ENCODE measurements around the gene IFT81.
"Not testable (repeated sequence)": the region's sequence is repeated elsewhere in the genome, so short reads cannot be mapped to it uniquely, and the experiment has no call there.

Gene IFT81

GRCh38 chr12:110245369-110245772 lies 121.2 kb downstream of the IFT81 start:
- DNase-seq = peak in 1 of 56 donors; percentile 26

GRCh38 chr12:110246636-110247339 lies 122.6 kb downstream of the IFT81 start:
- no peak for DNase-seq

GRCh38 chr12:110247340-110248095 lies 123.4 kb downstream of the IFT81 start:
- DNase-seq = no peak

- DNase-seq = no peak
Observed at GRCh38 chr12:110248096-110248447, 123.9 kb downstream of the IFT81 start.

GRCh38 chr12:110249105-110249504 lies 124.9 kb downstream of the IFT81 start:
- DNase-seq = no peak

GRCh38 chr12:110249716-110250225 lies 125.6 kb downstream of the IFT81 start:
- peak in 20 of 56 donors; percentile 13 to 72 (median 33) for DNase-seq

- no peak for DNase-seq
Observed at GRCh38 chr12:110251381-110251780, 127.2 kb downstream of the IFT81 start.

GRCh38 chr12:110252716-110253115 lies 128.6 kb downstream of the IFT81 start:
- DNase-seq = no peak

GRCh38 chr12:110253176-110253575 lies 129.0 kb downstream of the IFT81 start:
- peak in 2 of 56 donors; percentile 17 to 25 for DNase-seq

GRCh38 chr12:110254971-110255540 lies 130.9 kb downstream of the IFT81 start:
- no peak for DNase-seq

- DNase-seq = not testable (repeated sequence)
Observed at GRCh38 chr12:110255890-110256456, 131.8 kb downstream of the IFT81 start.

- DNase-seq = no peak
Observed at GRCh38 chr12:110256780-110257431, 132.7 kb downstream of the IFT81 start.

GRCh38 chr12:110258466-110258865 lies 134.3 kb downstream of the IFT81 start:
- no peak for DNase-seq

- no peak for DNase-seq
Observed at GRCh38 chr12:110262442-110263388, 138.6 kb downstream of the IFT81 start.

- no peak for DNase-seq
Observed at GRCh38 chr12:110266381-110266960, 142.3 kb downstream of the IFT81 start.

GRCh38 chr12:110266980-110267620 lies 142.9 kb downstream of the IFT81 start:
- peak in 3 of 56 donors; percentile 10 to 25 (median 11) for DNase-seq
